HG03575 (cell line): ENCODE data around the gene KRT8.

Experiments
- ATAC-seq: cut with Tn5 transposase; IDR thresholded peaks from one replicate; pipeline ENCODE4 v1.9.1; 2021; ENCODE audit not compliant: unreplicated experiment, insufficient number of reproducible peaks, low FRiP score; ENCODE audit errors: extremely low read depth

The KRT8 gene

GRCh38 chr12:52926596-52927234 lies 21.8 kb upstream of the KRT8 start:
- no peak for ATAC-seq

- no peak for ATAC-seq
Measured at GRCh38 chr12:52925717-52926595, 21.1 kb upstream of the KRT8 start.

- no peak for ATAC-seq
Measured at GRCh38 chr12:52924764-52925716, 20.2 kb upstream of the KRT8 start.

- ATAC-seq = no peak
Measured at GRCh38 chr12:52921488-52922165, 16.8 kb upstream of the KRT8 start.

- ATAC-seq = no peak
Measured at GRCh38 chr12:52920937-52921336, 16.1 kb upstream of the KRT8 start.

- ATAC-seq = no peak
Measured at GRCh38 chr12:52918784-52919183, 13.9 kb upstream of the KRT8 start.

GRCh38 chr12:52918351-52918750 lies 13.5 kb upstream of the KRT8 start:
- ATAC-seq = no peak

GRCh38 chr12:52917800-52918199 lies 12.9 kb upstream of the KRT8 start:
- ATAC-seq = no peak

GRCh38 chr12:52916216-52916615 lies 11.3 kb upstream of the KRT8 start:
- ATAC-seq = no peak

GRCh38 chr12:52915637-52916036 lies 10.8 kb upstream of the KRT8 start:
- no peak for ATAC-seq

GRCh38 chr12:52914576-52915121 lies 9.8 kb upstream of the KRT8 start:
- no peak for ATAC-seq

GRCh38 chr12:52913431-52913821 lies 8.6 kb upstream of the KRT8 start:
- no peak for ATAC-seq

GRCh38 chr12:52912711-52913430 lies 8.0 kb upstream of the KRT8 start:
- no peak for ATAC-seq

GRCh38 chr12:52910248-52910883 lies 5.5 kb upstream of the KRT8 start:
- ATAC-seq = no peak

- no peak for ATAC-seq
Measured at GRCh38 chr12:52909796-52910195, 4.9 kb upstream of the KRT8 start.

- no peak for ATAC-seq
Measured at GRCh38 chr12:52909331-52909730, 4.5 kb upstream of the KRT8 start.

GRCh38 chr12:52907092-52907810 lies 2.4 kb upstream of the KRT8 start:
- ATAC-seq = no peak
